Measurements from ENCODE around the gene ENTREP3.
"Not testable (repeated sequence)": the region's sequence is repeated elsewhere in the genome, so short reads cannot be mapped to it uniquely, and the experiment has no call there.

The ENTREP3 gene

GRCh38 chr1:155220211-155220965, 34.9 kb downstream of the ENTREP3 start:
- DNase-seq, result not testable (repeated sequence)

GRCh38 chr1:155219592-155220031, 35.7 kb downstream of the ENTREP3 start:
- no peak for DNase-seq

GRCh38 chr1:155218854-155219591, 36.3 kb downstream of the ENTREP3 start:
- no peak for DNase-seq

- DNase-seq, result not testable (repeated sequence)
These were observed 40.6 kb downstream of the ENTREP3 start for GRCh38 chr1:155214702-155215101.

- not testable (repeated sequence) for DNase-seq
These were observed 43.2 kb downstream of the ENTREP3 start for GRCh38 chr1:155212051-155212440.

- not testable (repeated sequence) for DNase-seq
These were observed 43.8 kb downstream of the ENTREP3 start for GRCh38 chr1:155211381-155212050.

GRCh38 chr1:155210314-155211104, 44.8 kb downstream of the ENTREP3 start:
- DNase-seq, result no peak

GRCh38 chr1:155209312-155209721, 46.0 kb downstream of the ENTREP3 start:
- DNase-seq, result no peak

- DNase-seq, result peak; percentile 89
These were observed 46.6 kb downstream of the ENTREP3 start, which contains the start of gene MTX1 for GRCh38 chr1:155208541-155209311. MTX1 (plus strand) TSS chr1:155208695; CDS start chr1:155208805, 110 bp downstream.

GRCh38 chr1:155207806-155208540, 47.3 kb downstream of the ENTREP3 start, which contains the start of gene THBS3:
THBS3 (minus strand) TSS chr1:155207897; CDS start chr1:155207876, 21 bp downstream.
- DNase-seq, result no peak

GRCh38 chr1:155206891-155207805, 48.1 kb downstream of the ENTREP3 start:
- DNase-seq, result peak; percentile 95 to 96

- DNase-seq, result no peak
These were observed 49.2 kb downstream of the ENTREP3 start for GRCh38 chr1:155205969-155206593.

- DNase-seq, result no peak
These were observed 50.2 kb downstream of the ENTREP3 start for GRCh38 chr1:155205035-155205434.

GRCh38 chr1:155202731-155203515, 52.4 kb downstream of the ENTREP3 start:
- DNase-seq, result no peak

GRCh38 chr1:155202198-155202597, 53.1 kb downstream of the ENTREP3 start:
- no peak for DNase-seq

- DNase-seq, result no peak
These were observed 54.4 kb downstream of the ENTREP3 start for GRCh38 chr1:155200920-155201319.

GRCh38 chr1:155199792-155200191, 55.5 kb downstream of the ENTREP3 start:
- no peak for DNase-seq

GRCh38 chr1:155198547-155198906, 56.8 kb downstream of the ENTREP3 start:
- DNase-seq, result no peak
